Measurements from ENCODE around the gene PIK3C2A. TPM values are rescaled to one million over a fixed set of nuclear protein-coding genes. Genes with fewer than 3 reads are reported as not detected.

The PIK3C2A gene
- total RNA-seq, 1 donor: 73.1 TPM

- no peaks in the 10 kb centered on the region for H3K9me3 ChIP-seq (ENCODE audit: low read depth, low read length)
- no peak overlapping the region for H3K4me2 ChIP-seq (ENCODE audit: insufficient read depth, low read length)
- no peak for DNase-seq (ENCODE audit: insufficient read length, low spot score, missing footprints)
- peaks cover 4% of the 10 kb centered on the region for H3K36me3 ChIP-seq (ENCODE audit: insufficient read depth, low read length)
- H3K79me2 ChIP-seq (ENCODE audit: insufficient read depth, low read length): peaks cover 73% of the 10 kb centered on the region
- no peaks in the 10 kb centered on the region for H3K4me1 ChIP-seq (ENCODE audit: insufficient read depth, low read length)
- H3K27me3 ChIP-seq (ENCODE audit: insufficient read depth, low read length): no peaks in the 10 kb centered on the region
- H3K27ac ChIP-seq (ENCODE audit: low read depth, low read length): no peak overlapping the region
- TF ChIP-seq CTCF (IDR thresholded peaks at IDR 0.05; ENCODE audit: extremely low read depth, low read depth, low read length): no peak
- H3K4me3 ChIP-seq (ENCODE audit: insufficient read depth, low read length): no peak overlapping the region
- peaks cover 30% of the 10 kb centered on the region for H4K20me1 ChIP-seq (ENCODE audit: insufficient read depth, low read length)
- H2AFZ ChIP-seq (ENCODE audit: low read length): no peak overlapping the region
These were observed 21.8 kb downstream of the PIK3C2A start for GRCh38 chr11:17185938-17186337.

DNA sequence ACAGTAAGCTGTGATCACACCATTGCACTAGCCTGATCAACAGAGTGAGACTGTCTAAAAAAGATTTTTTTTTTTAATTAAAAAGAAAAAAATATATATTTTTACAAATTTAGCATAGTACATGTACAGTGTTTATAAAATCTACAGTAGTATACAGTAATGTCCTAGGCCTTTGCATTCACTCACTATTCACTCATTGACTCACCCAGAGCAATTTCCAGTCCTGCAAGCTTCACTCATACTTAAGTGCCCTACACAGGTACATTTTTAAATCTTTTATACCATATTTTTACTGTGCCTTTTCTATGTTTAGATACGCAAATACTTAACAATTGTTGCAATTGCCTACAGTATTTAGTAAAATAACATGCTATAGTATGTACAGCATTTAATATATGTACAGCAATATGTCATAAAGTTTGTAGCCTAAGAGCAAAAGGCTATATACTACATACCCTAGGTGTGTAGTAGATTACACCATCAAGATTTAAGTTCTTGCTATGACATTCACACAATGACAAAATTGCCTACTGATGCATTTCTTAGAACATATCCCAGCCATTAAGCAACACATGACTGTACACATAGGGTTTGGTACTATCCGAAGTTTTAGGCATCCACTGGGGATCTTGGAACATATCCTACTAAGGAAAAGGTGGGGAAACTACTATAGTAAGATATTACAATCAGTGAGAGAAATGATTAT lies 22.8 kb downstream of the PIK3C2A start:
- DNase-seq (ENCODE audit: insufficient read length, low spot score, missing footprints): no peak
- no peaks in the 10 kb centered on the region for H3K27me3 ChIP-seq (ENCODE audit: insufficient read depth, low read length)
- no peak overlapping the region for H2AFZ ChIP-seq (ENCODE audit: low read length)
- no peak overlapping the region for H3K4me2 ChIP-seq (ENCODE audit: insufficient read depth, low read length)
- H3K36me3 ChIP-seq (ENCODE audit: insufficient read depth, low read length): peaks cover 4% of the 10 kb centered on the region
- peaks cover 34% of the 10 kb centered on the region for H4K20me1 ChIP-seq (ENCODE audit: insufficient read depth, low read length)
- no peak for TF ChIP-seq CTCF (IDR thresholded peaks at IDR 0.05; ENCODE audit: extremely low read depth, low read depth, low read length)
- no peak overlapping the region for H3K4me3 ChIP-seq (ENCODE audit: insufficient read depth, low read length)
- H3K79me2 ChIP-seq (ENCODE audit: insufficient read depth, low read length): peaks cover 77% of the 10 kb centered on the region
- H3K27ac ChIP-seq (ENCODE audit: low read depth, low read length): no peak overlapping the region
- no peaks in the 10 kb centered on the region for H3K4me1 ChIP-seq (ENCODE audit: insufficient read depth, low read length)
- H3K9me3 ChIP-seq (ENCODE audit: low read depth, low read length): no peaks in the 10 kb centered on the region

DNA sequence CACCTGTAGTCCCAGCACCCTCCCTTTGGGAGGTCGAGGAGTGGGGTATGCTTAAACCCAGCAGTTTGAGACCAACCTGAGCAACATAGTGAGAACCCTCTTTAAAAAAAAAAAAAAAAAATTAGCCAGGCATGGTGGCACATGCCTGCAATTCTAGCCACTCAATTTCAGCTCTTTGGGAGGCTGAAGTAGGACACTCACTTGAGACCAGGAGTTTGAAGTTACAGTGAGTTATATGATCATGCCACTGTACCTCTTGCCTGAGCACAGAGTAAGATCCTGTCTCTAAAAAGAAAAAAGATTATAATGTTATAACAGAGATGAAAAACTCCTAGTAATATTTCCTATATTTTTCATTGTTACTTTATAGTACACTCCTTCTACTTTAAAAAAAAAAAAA lies 23.9 kb downstream of the PIK3C2A start:
- Histone ChIP-seq H3K4me1 (ENCODE audit: insufficient read depth, low read length) (no peaks in the 10 kb centered on the region), H3K27ac (ENCODE audit: low read depth, low read length) (no peak overlapping the region), H2AFZ (ENCODE audit: low read length) (no peak overlapping the region), H3K4me2 (ENCODE audit: insufficient read depth, low read length) (no peak overlapping the region), H4K20me1 (ENCODE audit: insufficient read depth, low read length) (peaks cover 34% of the 10 kb centered on the region), H3K27me3 (ENCODE audit: insufficient read depth, low read length) (no peaks in the 10 kb centered on the region), H3K36me3 (ENCODE audit: insufficient read depth, low read length) (peaks cover 4% of the 10 kb centered on the region), H3K4me3 (ENCODE audit: insufficient read depth, low read length) (no peak overlapping the region), H3K9me3 (ENCODE audit: low read depth, low read length) (no peaks in the 10 kb centered on the region), H3K79me2 (ENCODE audit: insufficient read depth, low read length) (peaks cover 81% of the 10 kb centered on the region)
- TF ChIP-seq CTCF (IDR thresholded peaks at IDR 0.05; ENCODE audit: extremely low read depth, low read depth, low read length): no peak
- DNase-seq (ENCODE audit: insufficient read length, low spot score, missing footprints): no peak

- Histone ChIP-seq H3K27me3 (ENCODE audit: insufficient read depth, low read length) (no peaks in the 10 kb centered on the region), H3K9me3 (ENCODE audit: low read depth, low read length) (no peaks in the 10 kb centered on the region), H3K79me2 (ENCODE audit: insufficient read depth, low read length) (peaks cover 68% of the 10 kb centered on the region), H3K4me3 (ENCODE audit: insufficient read depth, low read length) (no peak overlapping the region), H3K36me3 (ENCODE audit: insufficient read depth, low read length) (peaks cover 4% of the 10 kb centered on the region), H3K27ac (ENCODE audit: low read depth, low read length) (no peak overlapping the region), H3K4me2 (ENCODE audit: insufficient read depth, low read length) (no peak overlapping the region), H3K4me1 (ENCODE audit: insufficient read depth, low read length) (no peaks in the 10 kb centered on the region), H4K20me1 (ENCODE audit: insufficient read depth, low read length) (peaks cover 16% of the 10 kb centered on the region), H2AFZ (ENCODE audit: low read length) (no peak overlapping the region)
- TF ChIP-seq CTCF (IDR thresholded peaks at IDR 0.05; ENCODE audit: extremely low read depth, low read depth, low read length): no peak
- DNase-seq (ENCODE audit: insufficient read length, low spot score, missing footprints): no peak
These were observed 27.8 kb downstream of the PIK3C2A start for GRCh38 chr11:17179970-17180369.

Measured in osteoblast (primary cell).